Uterus (tissue), 4 donors: ENCODE results near the gene NEURL1. TPM values are rescaled to one million over a fixed set of nuclear protein-coding genes. Genes with fewer than 3 reads are reported as not detected.

Experiments
- DNase-seq, 2 donors: peaks; one replicate each; pipeline ENCODE4 v3.0.0-alpha.2; 2019 to 2020
- H3K27ac ChIP-seq, 2 donors: fragments of 200-600 bp; sonication (generic); 1 replicate in 1 of 2; 2 replicates in 1 of 2; pipeline ENCODE4 v1.5.1; 2016 to 2018
- H3K27me3 ChIP-seq, 2 donors: fragments of 200-600 bp; sonication (generic); one replicate each; pipeline ENCODE4 v1.5.1; 2018 to 2019; ENCODE audit warnings: control low read depth in 1 of 2
- H3K36me3 ChIP-seq, 2 donors: fragments of 200-600 bp; sonication (generic); one replicate each; pipeline ENCODE4 v1.5.1; 2019; ENCODE audit warnings: control low read depth in 1 of 2
- H3K4me1 ChIP-seq, 2 donors: fragments of 200-600 bp; sonication (generic); one replicate each; pipeline ENCODE4 v1.5.1; 2018 to 2019; ENCODE audit warnings: control low read depth in 1 of 2
- H3K4me3 ChIP-seq, 2 donors: fragments of 200-600 bp; sonication (generic); 1 replicate in 1 of 2; 2 replicates in 1 of 2; pipeline ENCODE4 v1.5.1; 2018 to 2019; ENCODE audit warnings: mild to moderate bottlenecking in 1 of 2
- H3K9me3 ChIP-seq, 2 donors: fragments of 200-600 bp; sonication (generic); one replicate each; pipeline ENCODE4 v1.5.1; 2019; ENCODE audit warnings: control low read depth in 1 of 2
- CTCF ChIP-seq, 4 experiments: fragments of 200-600 bp in 2 of 4; fragments of 450-650 bp in 2 of 4; sonication (generic) in 2 of 4; IDR thresholded peaks; one replicate each; pipeline ENCODE4 v1.5.1; 2016 to 2019; ENCODE audit warnings: antibody characterized with exemption in 4 of 4, mild to moderate bottlenecking in 2 of 4, moderate library complexity in 1 of 4
- POLR2A ChIP-seq, 2 donors: fragments of 450-650 bp; IDR thresholded peaks; one replicate each; pipeline ENCODE4 v1.6.1; 2016; ENCODE audit warnings: antibody characterized with exemption in 2 of 2, mild to moderate bottlenecking in 1 of 2, moderate library complexity in 1 of 2
- intact Hi-C: fragments of 100-400 bp; cut with DNase I; formaldehyde crosslinking; loops from one replicate; pipeline ENCODE4 v1.15.1; 2023; ENCODE audit warnings: low total_unique reads
- total RNA-seq, 4 donors: library from RNA; depleted of rRNA in 3 of 4; stranded (reverse); fragments of >200 nt in 3 of 4; gene quantifications; one replicate each; pipeline versions ENCODE4 v1.1.0 to v1.2.4, GENCODE V29; 2014 to 2023
- donor health status: DM: yes; HTN: yes; CAD: no.

The NEURL1 gene
- total RNA-seq, 4 donors from 2014 or later, result 3.8 to 46.1 (median 14.1) TPM

- H3K36me3 ChIP-seq, result no peaks in the 10 kb centered on the region
- no peaks in the 10 kb centered on the region for H3K27me3 ChIP-seq
- intact Hi-C loops, result no loop called here
- H3K4me3 ChIP-seq, result no peak overlapping the region
- no peak for TF ChIP-seq POLR2A (IDR thresholded peaks at IDR 0.05)
- peak overlapping the region; percentile 45 to 66 for H3K27ac ChIP-seq
- DNase-seq, result no peak
- no peaks in the 10 kb centered on the region for H3K4me1 ChIP-seq
- H3K9me3 ChIP-seq, result no peaks in the 10 kb centered on the region
Observed at GRCh38 chr10:103580430-103580829, 86.9 kb downstream of the NEURL1 start.

- no peak overlapping the region for H3K4me3 ChIP-seq
- intact Hi-C loops, result no loop called here
- no peaks in the 10 kb centered on the region for H3K4me1 ChIP-seq
- no peak for TF ChIP-seq POLR2A (IDR thresholded peaks at IDR 0.05)
- no peak for TF ChIP-seq CTCF (IDR thresholded peaks at IDR 0.05)
- no peaks in the 10 kb centered on the region for H3K9me3 ChIP-seq
- DNase-seq, result no peak
- H3K27me3 ChIP-seq, result no peaks in the 10 kb centered on the region
- H3K36me3 ChIP-seq, result no peaks in the 10 kb centered on the region
- peak overlapping the region; percentile 48 to 66 for H3K27ac ChIP-seq
Observed at GRCh38 chr10:103581499-103581898, 88.0 kb downstream of the NEURL1 start.

GRCh38 chr10:103582331-103583123, 89.0 kb downstream of the NEURL1 start:
- no peak for TF ChIP-seq POLR2A (IDR thresholded peaks at IDR 0.05)
- TF ChIP-seq CTCF (IDR thresholded peaks at IDR 0.05), result no peak
- intact Hi-C loops, result no loop called here
- no peaks in the 10 kb centered on the region for H3K27me3 ChIP-seq

GRCh38 chr10:103583871-103584215, 90.3 kb downstream of the NEURL1 start:
- H3K4me1 ChIP-seq, result no peaks in the 10 kb centered on the region
- no peaks in the 10 kb centered on the region for H3K9me3 ChIP-seq
- TF ChIP-seq POLR2A (IDR thresholded peaks at IDR 0.05), result no peak
- TF ChIP-seq CTCF (IDR thresholded peaks at IDR 0.05), result no peak
- peak overlapping the region in 1 of 2 donors; percentile 53 for H3K4me3 ChIP-seq
- H3K36me3 ChIP-seq, result no peaks in the 10 kb centered on the region
- H3K27me3 ChIP-seq, result no peaks in the 10 kb centered on the region
- intact Hi-C loops, result no loop called here
- DNase-seq, result no peak
- H3K27ac ChIP-seq, result peak overlapping the region; percentile 56 to 70

More at GRCh38 chr10:103582331-103583123, 89.0 kb downstream of the NEURL1 start:
- Histone ChIP-seq H3K4me3 (no peak overlapping the region), H3K36me3 (no peaks in the 10 kb centered on the region), H3K9me3 (no peaks in the 10 kb centered on the region), H3K4me1 (no peaks in the 10 kb centered on the region), H3K27ac (peak overlapping the region; percentile 48 to 66)
- DNase-seq, result no peak

GRCh38 chr10:103584216-103585010, 90.9 kb downstream of the NEURL1 start:
- intact Hi-C loops, result no loop called here

More at GRCh38 chr10:103584216-103585010, 90.9 kb downstream of the NEURL1 start:
- no peaks in the 10 kb centered on the region for H3K36me3 ChIP-seq
- no peaks in the 10 kb centered on the region for H3K27me3 ChIP-seq
- no peaks in the 10 kb centered on the region for H3K4me1 ChIP-seq
- H3K4me3 ChIP-seq, result peak overlapping the region; percentile 11 to 53
- TF ChIP-seq POLR2A (IDR thresholded peaks at IDR 0.05) (peak in 1 of 2 donors; percentile 23), CTCF (IDR thresholded peaks at IDR 0.05) (no peak)
- DNase-seq, result no peak
- peak overlapping the region; percentile 56 to 70 for H3K27ac ChIP-seq
- no peaks in the 10 kb centered on the region for H3K9me3 ChIP-seq
